SU-DHL-6 (cell line): ENCODE measurements around the gene TMEM108.

Experiments
- H2AFZ ChIP-seq: fragments of 200-600 bp; sonication (generic); 2 replicates; pipeline ENCODE4 v1.6.1; 2014; ENCODE audit warnings: low read depth, mild to moderate bottlenecking, moderate library complexity, mixed read lengths, antibody characterized with exemption, low read length; ENCODE audit not compliant: severe bottlenecking
- H3F3A ChIP-seq: fragments of 200-600 bp; shearing (Covaris generic); 2 replicates; pipeline ENCODE4 v1.6.0; 2016; ENCODE audit warnings: antibody characterized with exemption, mild to moderate bottlenecking; ENCODE audit not compliant: insufficient read depth
- H3K27ac ChIP-seq: fragments of 200-600 bp; sonication (generic); 2 replicates; pipeline ENCODE4 v1.5.1; 2016; ENCODE audit warnings: low read depth, mild to moderate bottlenecking, low read length, moderate library complexity, mixed read lengths
- H3K27me3 ChIP-seq: fragments of 200-600 bp; sonication (generic), shearing (Covaris generic); 2 replicates; pipeline ENCODE4 v1.6.0; 2014; ENCODE audit warnings: mild to moderate bottlenecking, low read length
- H3K36me3 ChIP-seq: fragments of 200-600 bp; sonication (generic); 2 replicates; pipeline ENCODE4 v1.6.1; 2014; ENCODE audit warnings: mild to moderate bottlenecking, low read length, mixed read lengths
- H3K4me2 ChIP-seq: fragments of 300-600, 200-600 bp; shearing (Covaris generic), sonication (generic); 2 replicates; pipeline ENCODE4 v1.6.0; 2014; ENCODE audit warnings: low read length, low read depth, mild to moderate bottlenecking; ENCODE audit not compliant: poor library complexity, severe bottlenecking
- H3K4me3 ChIP-seq: fragments of 200-600 bp; sonication (generic); 2 replicates; pipeline ENCODE4 v1.5.1; 2014; ENCODE audit warnings: antibody characterized with exemption, low read length, mild to moderate bottlenecking, mixed read lengths; ENCODE audit not compliant: insufficient read depth, poor library complexity, severe bottlenecking
- H3K79me2 ChIP-seq: fragments of 200-600 bp; sonication (generic); 2 replicates; pipeline ENCODE4 v1.6.1; 2014; ENCODE audit warnings: mild to moderate bottlenecking, low read length, moderate library complexity; ENCODE audit not compliant: insufficient read depth
- H3K9ac ChIP-seq: fragments of 200-600 bp; sonication (generic); 2 replicates; pipeline ENCODE4 v1.7.0; 2014; ENCODE audit warnings: mild to moderate bottlenecking, low read length
- H3K9me2 ChIP-seq: fragments of 200-600 bp; sonication (generic); replicated peaks from 2 replicates; pipeline ENCODE4 v1.6.1; 2014; ENCODE audit warnings: low read length; ENCODE audit not compliant: insufficient read depth
- H3K9me3 ChIP-seq: fragments of 200-600 bp; sonication (generic); 2 replicates; pipeline ENCODE4 v1.6.1; 2014; ENCODE audit warnings: low read length, mixed read lengths; ENCODE audit not compliant: insufficient read depth
- H4K20me1 ChIP-seq: fragments of 200-600 bp; sonication (generic); 2 replicates; pipeline ENCODE4 v1.6.1; 2014; ENCODE audit warnings: low read depth, mild to moderate bottlenecking, antibody characterized with exemption, low read length, moderate library complexity, mixed read lengths
- EZH2phosphoT487 ChIP-seq: fragments of 200-600 bp; sonication (generic), shearing (Covaris generic); conservative IDR thresholded peaks from 2 replicates; pipeline ENCODE4 v1.6.1; 2018; ENCODE audit warnings: mild to moderate bottlenecking, antibody characterized with exemption, low read length, moderate library complexity, mixed read lengths
- TF ChIP-seq, protein P1 (sequence below): fragments of 200-600 bp; sonication (generic); IDR thresholded peaks from one replicate; pipeline ENCODE4 v1.5.1; 2017; ENCODE audit warnings: antibody characterized with exemption, mild to moderate bottlenecking, low read length, moderate library complexity; ENCODE audit not compliant: insufficient read depth, poor library complexity, severe bottlenecking

Gene TMEM108

DNA sequence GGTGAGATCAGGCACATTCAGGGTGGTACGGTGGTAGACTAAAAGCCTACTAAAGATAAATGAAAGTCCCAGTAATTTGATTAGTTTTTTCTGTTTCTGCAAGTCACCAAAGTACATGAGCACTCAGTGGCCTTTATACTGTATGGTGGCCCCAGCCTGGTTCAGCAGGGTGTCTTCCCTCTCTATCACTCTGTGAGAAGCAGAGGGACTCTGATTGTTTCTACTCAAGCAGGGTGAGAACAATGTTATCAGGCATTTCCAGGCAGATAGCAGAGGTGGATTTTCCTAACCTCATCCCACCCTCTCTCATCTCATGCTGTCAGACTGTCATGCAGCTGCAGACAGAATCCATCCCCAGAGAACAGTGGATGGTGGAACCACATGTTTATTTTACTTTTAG, 290.2 kb downstream of the TMEM108 start:
- Histone ChIP-seq H3K4me3 (no peak overlapping the region), H3K4me2 (no peak overlapping the region), H3K9ac (no peak overlapping the region), H3K27me3 (no peaks in the 10 kb centered on the region), H2AFZ (no peak overlapping the region), H3K27ac (no peak overlapping the region), H4K20me1 (no peaks in the 10 kb centered on the region), H3K9me3 (no peaks in the 10 kb centered on the region), H3K9me2 (no peaks in the 10 kb centered on the region), H3K36me3 (no peaks in the 10 kb centered on the region), H3F3A (no peaks in the 10 kb centered on the region), H3K79me2 (no peaks in the 10 kb centered on the region)
- TF ChIP-seq EZH2phosphoT487 = no peak
- TF ChIP-seq, protein P1, sequence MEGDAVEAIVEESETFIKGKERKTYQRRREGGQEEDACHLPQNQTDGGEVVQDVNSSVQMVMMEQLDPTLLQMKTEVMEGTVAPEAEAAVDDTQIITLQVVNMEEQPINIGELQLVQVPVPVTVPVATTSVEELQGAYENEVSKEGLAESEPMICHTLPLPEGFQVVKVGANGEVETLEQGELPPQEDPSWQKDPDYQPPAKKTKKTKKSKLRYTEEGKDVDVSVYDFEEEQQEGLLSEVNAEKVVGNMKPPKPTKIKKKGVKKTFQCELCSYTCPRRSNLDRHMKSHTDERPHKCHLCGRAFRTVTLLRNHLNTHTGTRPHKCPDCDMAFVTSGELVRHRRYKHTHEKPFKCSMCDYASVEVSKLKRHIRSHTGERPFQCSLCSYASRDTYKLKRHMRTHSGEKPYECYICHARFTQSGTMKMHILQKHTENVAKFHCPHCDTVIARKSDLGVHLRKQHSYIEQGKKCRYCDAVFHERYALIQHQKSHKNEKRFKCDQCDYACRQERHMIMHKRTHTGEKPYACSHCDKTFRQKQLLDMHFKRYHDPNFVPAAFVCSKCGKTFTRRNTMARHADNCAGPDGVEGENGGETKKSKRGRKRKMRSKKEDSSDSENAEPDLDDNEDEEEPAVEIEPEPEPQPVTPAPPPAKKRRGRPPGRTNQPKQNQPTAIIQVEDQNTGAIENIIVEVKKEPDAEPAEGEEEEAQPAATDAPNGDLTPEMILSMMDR = no peak

GRCh38 chr3:133329626-133330025, 291.4 kb downstream of the TMEM108 start:
- no peaks in the 10 kb centered on the region for H3F3A ChIP-seq
- H4K20me1 ChIP-seq = no peaks in the 10 kb centered on the region
- H3K36me3 ChIP-seq = no peaks in the 10 kb centered on the region
- no peak for TF ChIP-seq EZH2phosphoT487
- TF ChIP-seq, protein P1 = no peak
- H3K4me3 ChIP-seq = no peak overlapping the region
- no peak overlapping the region for H2AFZ ChIP-seq
- no peak overlapping the region for H3K9ac ChIP-seq
- no peak overlapping the region for H3K4me2 ChIP-seq
- H3K27ac ChIP-seq = no peak overlapping the region
- H3K9me2 ChIP-seq = no peaks in the 10 kb centered on the region
- no peaks in the 10 kb centered on the region for H3K9me3 ChIP-seq
- H3K79me2 ChIP-seq = no peaks in the 10 kb centered on the region
- no peaks in the 10 kb centered on the region for H3K27me3 ChIP-seq

- no peaks in the 10 kb centered on the region for H3K9me2 ChIP-seq
- H3K9ac ChIP-seq = no peak overlapping the region
- H2AFZ ChIP-seq = no peak overlapping the region
- H3K79me2 ChIP-seq = no peaks in the 10 kb centered on the region
- H3K4me2 ChIP-seq = no peak overlapping the region
- H3K27me3 ChIP-seq = no peaks in the 10 kb centered on the region
- no peaks in the 10 kb centered on the region for H3F3A ChIP-seq
- no peaks in the 10 kb centered on the region for H3K36me3 ChIP-seq
- no peak overlapping the region for H3K27ac ChIP-seq
- H3K4me3 ChIP-seq = no peak overlapping the region
- TF ChIP-seq EZH2phosphoT487 = no peak
- TF ChIP-seq, protein P1 = no peak
- H4K20me1 ChIP-seq = no peaks in the 10 kb centered on the region
- H3K9me3 ChIP-seq = no peaks in the 10 kb centered on the region
Observed at GRCh38 chr3:133330065-133330464, 291.9 kb downstream of the TMEM108 start.
